Measurements from ENCODE around the gene KRT77.

DNA sequence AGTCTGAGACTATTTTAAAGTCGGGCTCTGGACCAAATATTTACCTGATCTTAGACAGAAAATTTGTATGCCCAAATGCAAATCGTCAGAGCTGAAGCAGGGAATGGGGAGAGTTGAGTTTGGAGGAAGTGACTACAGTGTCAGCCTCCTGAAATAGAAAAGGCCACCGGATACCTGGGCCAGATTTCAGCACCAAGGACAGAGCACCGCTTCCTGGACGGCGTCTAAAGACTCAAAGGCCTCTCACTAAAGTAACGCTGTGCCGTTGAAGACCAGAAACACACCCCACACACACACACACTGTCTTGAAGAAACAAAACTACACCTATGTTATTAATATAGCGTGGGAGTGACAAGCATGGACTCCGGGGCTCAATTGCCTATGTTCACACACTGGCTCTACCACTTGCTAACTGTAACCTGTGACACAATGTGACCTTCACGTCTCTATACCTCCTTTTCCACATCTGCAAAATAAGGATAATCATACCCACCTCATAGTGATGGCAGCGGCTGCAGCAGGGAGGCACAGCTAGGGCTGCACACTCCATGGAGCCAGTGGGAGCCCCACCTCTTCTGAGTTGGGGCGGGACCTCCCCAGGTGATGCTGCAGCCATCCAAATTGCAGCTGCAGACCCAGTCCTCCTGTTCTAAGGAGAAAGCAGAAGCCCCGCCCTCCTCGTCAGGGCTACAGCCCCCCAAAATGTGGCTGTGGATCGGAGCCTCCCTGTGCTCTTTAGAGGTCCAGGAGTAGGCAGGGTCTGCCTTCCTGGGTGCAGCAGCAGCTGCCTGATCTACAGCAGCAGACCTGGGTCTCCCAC is 38.3 kb upstream of the KRT77 start:
- TF ChIP-seq, protein P1, sequence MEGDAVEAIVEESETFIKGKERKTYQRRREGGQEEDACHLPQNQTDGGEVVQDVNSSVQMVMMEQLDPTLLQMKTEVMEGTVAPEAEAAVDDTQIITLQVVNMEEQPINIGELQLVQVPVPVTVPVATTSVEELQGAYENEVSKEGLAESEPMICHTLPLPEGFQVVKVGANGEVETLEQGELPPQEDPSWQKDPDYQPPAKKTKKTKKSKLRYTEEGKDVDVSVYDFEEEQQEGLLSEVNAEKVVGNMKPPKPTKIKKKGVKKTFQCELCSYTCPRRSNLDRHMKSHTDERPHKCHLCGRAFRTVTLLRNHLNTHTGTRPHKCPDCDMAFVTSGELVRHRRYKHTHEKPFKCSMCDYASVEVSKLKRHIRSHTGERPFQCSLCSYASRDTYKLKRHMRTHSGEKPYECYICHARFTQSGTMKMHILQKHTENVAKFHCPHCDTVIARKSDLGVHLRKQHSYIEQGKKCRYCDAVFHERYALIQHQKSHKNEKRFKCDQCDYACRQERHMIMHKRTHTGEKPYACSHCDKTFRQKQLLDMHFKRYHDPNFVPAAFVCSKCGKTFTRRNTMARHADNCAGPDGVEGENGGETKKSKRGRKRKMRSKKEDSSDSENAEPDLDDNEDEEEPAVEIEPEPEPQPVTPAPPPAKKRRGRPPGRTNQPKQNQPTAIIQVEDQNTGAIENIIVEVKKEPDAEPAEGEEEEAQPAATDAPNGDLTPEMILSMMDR (IDR thresholded peaks at IDR 0.05), result no peak
- no peak for TF ChIP-seq POLR2A (IDR thresholded peaks at IDR 0.05)
